Stomach (tissue), 4 donors: ENCODE data around the gene TDRD12.
"Not testable (repeated sequence)": the region's sequence is repeated elsewhere in the genome, so short reads cannot be mapped to it uniquely, and the experiment has no call there.

Experiments
- CTCF ChIP-seq, 7 experiments: fragments of 450-650 bp in 4 of 7; fragments of 200-600 bp in 3 of 7; sonication (generic) in 3 of 7; IDR thresholded peaks; one replicate each; pipeline ENCODE4 v1.5.1; 2016 to 2019; ENCODE audit warnings: antibody characterized with exemption in 7 of 7, control low read depth in 2 of 7, mild to moderate bottlenecking in 1 of 7
- EP300 ChIP-seq: sonication (generic); formaldehyde crosslinking; IDR thresholded peaks from one replicate; pipeline ENCODE4 v1.6.1; 2017; ENCODE audit warnings: antibody characterized with exemption
- POLR2A ChIP-seq, 4 donors: fragments of 450-650 bp; IDR thresholded peaks; one replicate each; pipeline ENCODE4 v1.6.1; 2016; ENCODE audit warnings: antibody characterized with exemption in 4 of 4, control low read depth in 2 of 4, mild to moderate bottlenecking in 1 of 4, moderate library complexity in 1 of 4
- POLR2AphosphoS5 ChIP-seq, 3 donors: sonication (generic); formaldehyde crosslinking; IDR thresholded peaks; one replicate each; pipeline ENCODE4 v1.6.1; 2016; ENCODE audit warnings: antibody characterized with exemption in 3 of 3

GRCh38 chr19:32694316-32694715 lies 25.3 kb upstream of the TDRD12 start:
- not testable (repeated sequence) for TF ChIP-seq CTCF (IDR thresholded peaks at IDR 0.05); POLR2A (IDR thresholded peaks at IDR 0.05); POLR2AphosphoS5 (IDR thresholded peaks at IDR 0.05); EP300
